ENCODE results near the gene DDAH1. TPM values are rescaled to one million over a fixed set of nuclear protein-coding genes. Genes with fewer than 3 reads are reported as not detected.

The DDAH1 gene
- total RNA-seq, 4 donors from 2014 or later, result 8.4 to 72.8 (median 27.3) TPM

DNA sequence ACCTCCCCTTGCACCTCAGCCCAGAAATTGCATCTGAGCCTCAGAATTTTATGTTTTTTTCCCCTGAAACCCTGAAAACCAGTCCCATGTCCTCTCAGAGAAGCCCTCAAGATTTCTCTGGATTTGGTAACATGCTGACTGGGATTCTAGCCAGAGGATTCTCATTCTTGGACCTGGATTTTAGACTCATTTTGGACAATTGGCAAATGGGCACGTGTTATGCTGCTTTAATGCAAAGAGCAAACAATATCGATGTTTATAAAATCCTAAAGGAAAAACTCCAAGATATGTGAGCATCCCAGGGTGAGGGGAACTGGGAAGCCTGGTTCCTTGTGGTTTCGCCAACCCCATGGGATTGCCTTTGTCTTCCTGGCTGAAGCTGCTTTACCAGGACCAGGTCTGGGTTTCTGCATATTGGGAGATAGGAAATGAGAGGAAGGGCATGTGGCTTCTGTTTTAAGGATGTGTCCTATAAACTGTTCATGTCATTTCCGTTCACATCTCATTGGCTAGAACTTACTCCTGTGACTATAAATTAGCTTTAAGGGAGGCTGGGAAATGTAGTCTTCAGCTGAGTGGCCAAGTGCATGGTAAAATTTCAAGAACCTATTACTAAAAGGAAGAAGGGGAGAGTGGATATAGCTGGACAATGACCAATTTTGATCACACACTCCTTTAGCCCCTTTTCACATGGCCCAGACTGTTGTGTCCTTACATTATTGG, 161.4 kb downstream of the DDAH1 start:
- no peak for ATAC-seq
- WGBS, 2 donors (ENCODE audit: low coverage in 1 of 2), result 84% methylated on average over 4 of the region's 4 CpGs; no CpG with 5 or more reads in 1 of the 2 donors
- Histone ChIP-seq H3K4me1 (peaks cover 0 to 9% (median 7%) of the 10 kb centered on the region in 3 donors), H3K36me3 (no peaks in the 10 kb centered on the region), H3K27me3 (no peaks in the 10 kb centered on the region), H3K9me3 (no peaks in the 10 kb centered on the region), H3K4me3 (no peak overlapping the region), H3K27ac (no peak overlapping the region)
- no peak for TF ChIP-seq POLR2A (IDR thresholded peaks at IDR 0.05)
- TF ChIP-seq EP300 (IDR thresholded peaks at IDR 0.05), result no peak

DNA sequence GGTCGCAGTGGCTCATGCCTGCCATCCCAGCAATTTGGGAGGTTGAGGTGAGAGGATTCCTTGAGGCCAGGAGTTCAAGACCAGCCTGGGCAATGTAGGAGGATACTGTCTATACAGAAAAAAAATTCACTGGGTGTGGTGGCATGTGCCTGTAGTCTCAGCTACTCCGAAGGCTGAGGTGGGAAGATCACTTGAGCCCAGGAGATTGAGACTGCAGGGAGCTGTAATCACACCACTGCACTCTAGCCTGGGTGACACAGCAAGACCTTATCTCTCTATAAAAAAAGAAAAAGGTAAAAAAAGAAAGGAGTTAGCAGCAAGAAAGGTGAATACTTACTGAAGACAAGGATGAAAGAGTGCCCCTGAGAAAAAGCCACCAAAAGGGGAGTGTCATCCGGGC, 164.8 kb downstream of the DDAH1 start:
- no peaks in the 10 kb centered on the region for H3K27me3 ChIP-seq
- no peaks in the 10 kb centered on the region for H3K36me3 ChIP-seq
- no peaks in the 10 kb centered on the region for H3K9me3 ChIP-seq
- ATAC-seq, result no peak
- H3K27ac ChIP-seq, result no peak overlapping the region
- TF ChIP-seq, protein P1, sequence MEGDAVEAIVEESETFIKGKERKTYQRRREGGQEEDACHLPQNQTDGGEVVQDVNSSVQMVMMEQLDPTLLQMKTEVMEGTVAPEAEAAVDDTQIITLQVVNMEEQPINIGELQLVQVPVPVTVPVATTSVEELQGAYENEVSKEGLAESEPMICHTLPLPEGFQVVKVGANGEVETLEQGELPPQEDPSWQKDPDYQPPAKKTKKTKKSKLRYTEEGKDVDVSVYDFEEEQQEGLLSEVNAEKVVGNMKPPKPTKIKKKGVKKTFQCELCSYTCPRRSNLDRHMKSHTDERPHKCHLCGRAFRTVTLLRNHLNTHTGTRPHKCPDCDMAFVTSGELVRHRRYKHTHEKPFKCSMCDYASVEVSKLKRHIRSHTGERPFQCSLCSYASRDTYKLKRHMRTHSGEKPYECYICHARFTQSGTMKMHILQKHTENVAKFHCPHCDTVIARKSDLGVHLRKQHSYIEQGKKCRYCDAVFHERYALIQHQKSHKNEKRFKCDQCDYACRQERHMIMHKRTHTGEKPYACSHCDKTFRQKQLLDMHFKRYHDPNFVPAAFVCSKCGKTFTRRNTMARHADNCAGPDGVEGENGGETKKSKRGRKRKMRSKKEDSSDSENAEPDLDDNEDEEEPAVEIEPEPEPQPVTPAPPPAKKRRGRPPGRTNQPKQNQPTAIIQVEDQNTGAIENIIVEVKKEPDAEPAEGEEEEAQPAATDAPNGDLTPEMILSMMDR (IDR thresholded peaks at IDR 0.05), result no peak
- peaks cover 0 to 21% (median 9%) of the 10 kb centered on the region in 3 donors for H3K4me1 ChIP-seq
- H3K4me3 ChIP-seq, result no peak overlapping the region
- 60 to 69% methylated on average over 2 to 3 of the region's 3 CpGs for WGBS, 2 donors (ENCODE audit: low coverage in 1 of 2)

DNA sequence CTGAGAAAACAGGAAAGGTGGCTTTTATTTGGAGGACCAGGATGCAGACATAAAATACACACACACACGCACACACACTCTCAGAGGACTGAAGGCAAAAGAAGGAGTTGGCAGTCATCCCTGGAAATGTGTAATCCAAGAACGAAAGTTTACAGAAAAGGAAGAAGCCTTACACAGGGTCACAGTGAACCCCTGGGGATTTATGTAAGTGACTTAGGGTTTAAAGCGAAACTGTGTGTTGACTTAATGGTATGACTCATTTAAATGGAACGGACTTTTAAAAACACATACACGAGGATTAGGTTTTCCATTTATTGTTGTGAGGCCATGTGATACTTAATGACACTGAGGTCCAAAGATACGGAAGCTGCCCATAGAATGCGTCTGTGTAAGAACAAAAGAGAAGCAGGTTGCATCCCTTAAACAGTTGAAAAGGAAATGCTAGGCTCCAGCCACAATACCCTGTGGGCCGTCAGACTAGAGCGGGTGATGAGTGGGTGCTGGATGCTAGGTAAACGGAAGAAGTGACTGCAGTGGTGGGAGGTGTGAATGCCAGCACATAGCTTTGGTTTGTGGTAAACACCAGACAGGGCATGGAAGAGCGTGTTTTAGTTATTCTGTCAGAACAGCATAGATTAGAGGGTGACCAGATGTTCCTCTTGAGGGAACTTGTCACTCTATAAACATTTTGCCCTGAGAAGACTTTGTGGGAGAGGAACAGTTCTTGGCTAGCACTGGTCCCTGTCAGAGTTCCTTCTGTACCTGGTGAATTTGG, 166.9 kb downstream of the DDAH1 start:
- Histone ChIP-seq H3K4me3 (no peak overlapping the region), H3K27ac (peak overlapping the region; percentile 16 to 75 (median 67)), H3K4me1 (peaks cover 0 to 21% (median 9%) of the 10 kb centered on the region in 3 donors), H3K27me3 (no peaks in the 10 kb centered on the region), H3K9me3 (no peaks in the 10 kb centered on the region), H3K36me3 (no peaks in the 10 kb centered on the region)
- peak; percentile 78 for TF ChIP-seq POLR2AphosphoS5 (IDR thresholded peaks at IDR 0.05)
- TF ChIP-seq, protein P1 (IDR thresholded peaks at IDR 0.05), result no peak
- peak; percentile 76 for ATAC-seq
- 10 to 21% methylated on average over 9 to 11 of the region's 11 CpGs for WGBS, 2 donors (ENCODE audit: low coverage in 1 of 2)

DNA sequence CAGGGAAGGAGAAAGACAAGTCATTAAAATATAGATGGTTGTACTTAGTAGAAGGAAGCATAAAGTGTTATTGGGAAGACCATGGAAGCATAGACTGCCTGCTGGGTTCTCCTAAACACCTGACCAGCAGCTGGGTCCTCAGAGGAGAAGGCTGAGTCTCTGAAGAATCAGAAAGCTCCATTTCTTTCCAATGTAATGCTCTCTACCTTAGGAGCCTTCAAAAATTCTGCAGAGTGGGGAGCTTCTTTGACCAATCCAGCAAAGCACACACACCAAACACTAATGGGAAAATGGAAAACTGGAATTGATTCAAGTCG, 167.5 kb downstream of the DDAH1 start:
- Histone ChIP-seq H3K4me3 (no peak overlapping the region), H3K9me3 (no peaks in the 10 kb centered on the region), H3K27ac (peak overlapping the region; percentile 16 to 75 (median 67)), H3K4me1 (peaks cover 0 to 21% (median 9%) of the 10 kb centered on the region in 3 donors), H3K36me3 (no peaks in the 10 kb centered on the region), H3K27me3 (no peaks in the 10 kb centered on the region)
- TF ChIP-seq POLR2AphosphoS5 (IDR thresholded peaks at IDR 0.05) (no peak), POLR2A (IDR thresholded peaks at IDR 0.05) (no peak), EP300 (IDR thresholded peaks at IDR 0.05) (no peak)
- TF ChIP-seq, protein P1 (IDR thresholded peaks at IDR 0.05), result no peak
- WGBS, 2 donors (ENCODE audit: low coverage in 1 of 2), result 21 to 25% methylated on average over 1 of the region's 1 CpG
- no peak for ATAC-seq

DNA sequence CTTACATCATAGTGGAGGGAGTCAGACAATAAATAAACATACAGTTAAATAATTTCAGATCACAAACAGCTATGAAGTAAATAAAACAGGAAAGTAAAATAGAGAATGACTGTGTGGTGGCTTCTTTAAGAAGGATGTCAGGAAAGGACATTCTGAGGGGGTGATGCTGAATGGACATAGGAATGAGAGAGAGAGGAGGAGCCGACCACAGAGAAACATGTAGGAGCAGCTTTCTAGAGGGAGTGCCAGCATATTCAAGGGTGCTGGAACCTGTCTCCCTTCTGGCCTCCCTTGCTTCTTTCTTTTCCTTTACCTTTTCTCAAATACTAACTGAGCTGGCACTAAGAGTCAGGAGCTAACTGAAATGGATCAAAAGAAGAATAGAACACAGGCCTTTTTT, 168.0 kb downstream of the DDAH1 start:
- Histone ChIP-seq H3K27me3 (no peaks in the 10 kb centered on the region), H3K9me3 (no peaks in the 10 kb centered on the region), H3K4me1 (peaks cover 0 to 21% (median 9%) of the 10 kb centered on the region in 3 donors), H3K27ac (peak overlapping the region in 2 of 4 donors; percentile 66 to 75), H3K4me3 (no peak overlapping the region), H3K36me3 (no peaks in the 10 kb centered on the region)
- WGBS, 2 donors (ENCODE audit: low coverage in 1 of 2), result 23 to 30% methylated on average over 1 of the region's 1 CpG
- TF ChIP-seq POLR2A (IDR thresholded peaks at IDR 0.05) (no peak), POLR2AphosphoS5 (IDR thresholded peaks at IDR 0.05) (no peak), EP300 (IDR thresholded peaks at IDR 0.05) (no peak)
- TF ChIP-seq, protein P1 (IDR thresholded peaks at IDR 0.05), result no peak
- no peak for ATAC-seq

Measured in gastroesophageal sphincter (tissue), 4 donors.